GM12878 (cell line): ENCODE data around the gene SLC39A1. TPM values are rescaled to one million over a fixed set of nuclear protein-coding genes. Genes with fewer than 3 reads are reported as not detected.

Experiments used
- EP300 ChIP-seq, 2 experiments: fragments of 150-350 bp in 1 of 2; IDR thresholded peaks; 2 replicates each; pipeline ENCODE4 v1.6.1; 2011 to 2012; ENCODE audit warnings: low read depth in 2 of 2, low read length in 2 of 2, borderline replicate concordance in 1 of 2, improper control_type of control experiment in 1 of 2, inconsistent platforms in 1 of 2; ENCODE audit not compliant: control insufficient read depth in 1 of 2
- EZH2 ChIP-seq: IDR thresholded peaks from 2 replicates; pipeline ENCODE4 v1.6.1; 2012; ENCODE audit warnings: low read depth, mild to moderate bottlenecking, control low read depth, inconsistent platforms, low read length, borderline replicate concordance; ENCODE audit not compliant: control insufficient read depth
- GATAD2B ChIP-seq: fragments of 450-650 bp; conservative IDR thresholded peaks from 2 replicates; pipeline ENCODE4 v1.6.1; 2017; ENCODE audit warnings: low read depth, mild to moderate bottlenecking, moderate library complexity
- HDGF ChIP-seq: fragments of 450-650 bp; IDR thresholded peaks from 2 replicates; pipeline ENCODE4 v1.6.1; 2016; ENCODE audit warnings: antibody characterized with exemption
- MEF2A ChIP-seq: IDR thresholded peaks from 2 replicates; pipeline ENCODE4 v1.6.1; 2011; ENCODE audit warnings: low read depth, mild to moderate bottlenecking, low read length, moderate library complexity; ENCODE audit not compliant: insufficient read depth
- USF2 ChIP-seq: IDR thresholded peaks from 2 replicates; pipeline ENCODE4 v1.6.1; 2011; ENCODE audit warnings: low read depth, low read length, improper control_type of control experiment, borderline replicate concordance
- ZZZ3 ChIP-seq: IDR thresholded peaks from 2 replicates; pipeline ENCODE4 v1.6.1; 2011; ENCODE audit warnings: low read depth; ENCODE audit not compliant: control insufficient read depth, insufficient read length
- polyA plus RNA-seq, 11 experiments: library from polyadenylated mRNA; depleted of rRNA in 4 of 11; unstranded in 6 of 11; stranded (reverse) in 5 of 11; fragments of >200 nt; fragmentation: Nextera tagmentation in 4 of 11; fragmentation: Illumina TruSeq in 1 of 11; extraction: Ambion mirVana in 4 of 11; extraction: Trizol in 1 of 11; gene quantifications; 1 replicate in 1 of 11; 2 replicates in 10 of 11; pipeline versions ENCODE4 v1.2.1 to v1.2.3, GENCODE V29; 2011 to 2016; ENCODE audit warnings: inconsistent platforms in 2 of 11, missing spikeins in 2 of 11, low read depth in 1 of 11
- total RNA-seq, 4 experiments: library from RNA; depleted of rRNA in 3 of 4; stranded (reverse); fragments of >200 nt in 3 of 4; fragmentation: Illumina TruSeq in 1 of 4; extraction: Trizol in 1 of 4; gene quantifications; 2 replicates each; pipeline versions ENCODE4 v1.2.1 to v1.2.3, GENCODE V29; 2013 to 2021

SLC39A1 gene
- total and polyA plus RNA-seq, 10 of the 15 experiments (the other 5 are each of a cell fraction or from before 2014, with no cell fraction given) = 8.8 to 98.6 (median 72.4) TPM

DNA sequence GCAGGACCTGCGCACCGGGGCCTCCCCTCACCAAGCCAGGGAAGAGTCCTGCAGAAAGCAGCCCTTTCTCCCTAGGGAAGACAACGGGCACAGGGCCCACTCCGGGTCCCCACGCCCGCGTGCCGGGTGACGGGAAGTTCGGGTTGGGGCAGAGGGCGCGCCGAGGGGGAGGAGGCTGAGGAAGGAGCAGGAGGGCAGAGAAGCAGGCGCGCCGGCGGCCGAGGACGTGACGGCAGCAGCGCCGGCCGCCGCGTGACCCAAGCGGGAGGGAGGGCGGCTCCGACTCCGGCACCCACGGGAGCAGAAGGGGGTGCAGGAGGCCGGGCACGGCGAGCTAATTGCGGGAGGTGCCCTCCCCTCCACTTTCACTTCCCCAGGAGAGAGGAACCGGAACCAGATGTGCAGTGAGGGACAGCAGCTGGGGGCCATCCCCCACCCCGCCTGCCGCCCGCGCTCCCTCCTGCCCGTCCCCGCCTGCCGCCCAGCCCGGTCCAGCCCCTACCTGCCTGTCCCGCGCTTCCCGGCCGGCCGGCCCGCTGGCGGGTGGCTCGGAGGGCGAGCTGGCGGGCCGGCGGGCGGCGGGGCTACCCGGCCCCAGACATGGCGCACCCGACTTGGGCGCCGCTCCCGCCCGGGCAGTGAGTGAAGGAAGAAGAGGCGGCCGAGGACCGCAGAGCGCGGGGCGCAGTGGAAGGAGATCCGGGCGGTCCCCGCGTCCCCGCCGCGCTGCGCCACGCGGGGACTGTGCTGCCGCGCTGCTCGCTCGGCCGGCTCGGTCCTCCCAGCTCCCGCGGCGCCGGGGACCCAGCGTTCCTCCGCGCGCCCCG is 17.3 kb downstream of the SLC39A1 start (continued):
- peak; percentile 85 for TF ChIP-seq GATAD2B
- TF ChIP-seq EP300 (IDR thresholded peaks at IDR 0.05; ENCODE audit: borderline replicate concordance in 1 of 2, control insufficient read depth in 1 of 2, low read depth in 2 of 2, low read length in 2 of 2) = peak; percentile 82 to 87
- TF ChIP-seq EZH2 = no peak
- TF ChIP-seq USF2 = peak; percentile 67
- no peak for TF ChIP-seq ZZZ3
- TF ChIP-seq MEF2A = peak; percentile 76; the same call in 1 of the 2 replicates
- TF ChIP-seq HDGF = peak; percentile 81; the same call in 1 of the 2 replicates
- TF ChIP-seq, all 136 proteins: peak for 69
